Lower lobe of right lung (tissue), 2 donors: Measurements from ENCODE around the gene MYO10. TPM values are rescaled to one million over a fixed set of nuclear protein-coding genes. Genes with fewer than 3 reads are reported as not detected.

ENCODE experiments used
- ATAC-seq, 2 donors: fragments of 200-7000 bp; cut with Tn5 transposase; one replicate each; pipeline ENCODE4 v1.9.1; 2020 to 2022; ENCODE audit warnings: mild to moderate bottlenecking in 2 of 2, moderate library complexity in 2 of 2
- DNase-seq: peaks from one replicate; pipeline ENCODE4 v3.0.0-alpha.2; 2020
- H3K27ac ChIP-seq: fragments of 200-600 bp; one replicate; pipeline ENCODE4 v1.8.0; 2022
- H3K27me3 ChIP-seq: fragments of 200-600 bp; one replicate; pipeline ENCODE4 v1.8.0; 2022; ENCODE audit warnings: low read depth
- H3K36me3 ChIP-seq: fragments of 200-600 bp; one replicate; pipeline ENCODE4 v1.8.0; 2022; ENCODE audit warnings: mild to moderate bottlenecking
- H3K4me1 ChIP-seq: fragments of 200-600 bp; one replicate; pipeline ENCODE4 v1.8.0; 2022
- H3K4me3 ChIP-seq: fragments of 200-600 bp; one replicate; pipeline ENCODE4 v1.8.0; 2022; ENCODE audit warnings: mild to moderate bottlenecking
- H3K9me3 ChIP-seq: fragments of 200-600 bp; one replicate; pipeline ENCODE4 v1.8.0; 2022
- intact Hi-C: fragments of 100-400 bp; cut with DNase I; formaldehyde crosslinking; loops from one replicate; pipeline ENCODE4 v1.11.0; 2022
- total RNA-seq: library from RNA; stranded (reverse); fragmentation: NEBNext Ultra II Directional; extraction: Animal tissue kit (Norgen Biotek cat#: 25700); gene quantifications from one replicate; pipeline ENCODE4 v1.2.1, GENCODE V29; 2021
- TF ChIP-seq, protein P1 (sequence below): fragments of 200-600 bp; IDR thresholded peaks from one replicate; pipeline ENCODE4 v1.8.0; 2022; ENCODE audit warnings: antibody characterized with exemption, mild to moderate bottlenecking
- donor health status: DM: no; HTN: yes; CAD: no; lungs with severe emphysema.

MYO10 gene
- total RNA-seq, 1 donor from 2014 or later = 51.5 TPM

DNA sequence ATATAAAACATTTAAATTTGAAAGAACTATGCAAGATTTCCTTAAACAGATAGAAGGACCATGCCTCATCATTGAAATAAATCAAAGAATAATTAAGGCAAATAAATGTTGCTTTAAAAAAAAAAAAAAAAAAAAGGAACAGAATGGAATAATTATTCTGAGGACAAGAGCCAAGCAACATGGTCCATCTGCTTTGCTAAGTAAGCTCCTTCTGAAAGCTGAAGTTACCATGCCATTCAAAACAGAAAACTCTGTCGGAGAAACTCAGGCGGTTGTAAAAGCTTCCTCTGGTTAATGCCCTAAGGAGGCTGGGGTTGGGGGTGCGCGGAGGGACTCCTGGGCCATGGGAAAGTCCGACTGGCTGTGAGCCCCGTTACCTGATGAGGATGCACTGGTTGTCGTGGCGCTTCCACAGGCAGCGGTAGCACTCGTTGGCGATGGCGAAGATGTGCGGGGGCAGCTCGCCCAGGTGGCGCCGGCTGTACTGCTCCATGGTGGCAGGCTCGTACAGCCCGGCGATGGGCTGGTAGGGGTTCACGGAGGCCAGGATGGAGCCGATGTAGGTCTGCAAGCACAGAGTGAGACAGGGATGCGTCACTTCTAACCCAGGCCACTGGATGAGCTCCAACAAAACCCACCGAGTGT, 141.7 kb downstream of the MYO10 start:
- intact Hi-C loops = loop anchor here (10.0 kb wide), 1 partner anchor 390 kb away; no protein-coding TSS in a partner anchor
- ATAC-seq = no peak

DNA sequence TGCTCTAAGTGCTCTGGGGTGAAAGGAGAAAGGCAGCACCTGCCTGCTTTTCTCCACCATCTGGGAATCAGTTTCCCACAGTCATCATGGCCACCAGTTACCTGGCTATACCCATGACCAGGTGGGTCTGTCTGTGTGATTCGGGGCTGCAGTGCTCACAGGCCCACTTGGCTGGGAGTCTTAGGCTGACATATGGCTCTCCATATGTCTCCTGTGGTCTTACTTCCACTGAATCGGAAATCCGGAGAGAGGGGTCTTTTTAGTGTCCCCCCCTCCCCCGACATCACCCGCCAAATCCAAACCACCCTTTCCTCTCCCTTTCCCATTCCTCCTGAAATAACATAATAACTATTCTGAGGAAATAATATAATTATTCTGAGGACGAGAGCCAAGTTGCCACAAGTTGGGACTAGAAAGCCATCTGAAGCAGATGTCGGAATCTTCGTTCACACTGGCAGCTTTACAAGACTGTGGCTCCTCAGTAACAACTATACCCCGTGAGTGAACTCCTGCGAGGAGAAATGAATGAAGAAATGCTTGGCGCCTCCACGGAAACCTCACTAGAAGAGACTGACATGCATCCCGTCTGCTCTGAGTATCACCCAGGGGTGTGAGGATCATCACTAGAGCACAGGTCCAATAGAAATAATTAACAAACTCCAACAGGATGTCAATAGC, 143.4 kb downstream of the MYO10 start:
- no peak overlapping the region for H3K4me3 ChIP-seq
- intact Hi-C loops = loop anchor here (10.0 kb wide), 1 partner anchor 392 kb away; no protein-coding TSS in a partner anchor
- no peak overlapping the region for H3K27ac ChIP-seq
- no peaks in the 10 kb centered on the region for H3K27me3 ChIP-seq
- ATAC-seq (no peak), DNase-seq (no peak)
- TF ChIP-seq, protein P1, sequence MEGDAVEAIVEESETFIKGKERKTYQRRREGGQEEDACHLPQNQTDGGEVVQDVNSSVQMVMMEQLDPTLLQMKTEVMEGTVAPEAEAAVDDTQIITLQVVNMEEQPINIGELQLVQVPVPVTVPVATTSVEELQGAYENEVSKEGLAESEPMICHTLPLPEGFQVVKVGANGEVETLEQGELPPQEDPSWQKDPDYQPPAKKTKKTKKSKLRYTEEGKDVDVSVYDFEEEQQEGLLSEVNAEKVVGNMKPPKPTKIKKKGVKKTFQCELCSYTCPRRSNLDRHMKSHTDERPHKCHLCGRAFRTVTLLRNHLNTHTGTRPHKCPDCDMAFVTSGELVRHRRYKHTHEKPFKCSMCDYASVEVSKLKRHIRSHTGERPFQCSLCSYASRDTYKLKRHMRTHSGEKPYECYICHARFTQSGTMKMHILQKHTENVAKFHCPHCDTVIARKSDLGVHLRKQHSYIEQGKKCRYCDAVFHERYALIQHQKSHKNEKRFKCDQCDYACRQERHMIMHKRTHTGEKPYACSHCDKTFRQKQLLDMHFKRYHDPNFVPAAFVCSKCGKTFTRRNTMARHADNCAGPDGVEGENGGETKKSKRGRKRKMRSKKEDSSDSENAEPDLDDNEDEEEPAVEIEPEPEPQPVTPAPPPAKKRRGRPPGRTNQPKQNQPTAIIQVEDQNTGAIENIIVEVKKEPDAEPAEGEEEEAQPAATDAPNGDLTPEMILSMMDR = no peak
- H3K9me3 ChIP-seq = no peaks in the 10 kb centered on the region
- peaks cover 4% of the 10 kb centered on the region for H3K36me3 ChIP-seq
- H3K4me1 ChIP-seq = peaks cover 11% of the 10 kb centered on the region

More for the DNA sequence above, 141.7 kb downstream of the MYO10 start:
- TF ChIP-seq, protein P1 = no peak
- Histone ChIP-seq H3K27ac (no peak overlapping the region), H3K9me3 (no peaks in the 10 kb centered on the region), H3K36me3 (no peaks in the 10 kb centered on the region), H3K4me3 (no peak overlapping the region), H3K27me3 (no peaks in the 10 kb centered on the region), H3K4me1 (peaks cover 11% of the 10 kb centered on the region)
- no peak for DNase-seq

DNA sequence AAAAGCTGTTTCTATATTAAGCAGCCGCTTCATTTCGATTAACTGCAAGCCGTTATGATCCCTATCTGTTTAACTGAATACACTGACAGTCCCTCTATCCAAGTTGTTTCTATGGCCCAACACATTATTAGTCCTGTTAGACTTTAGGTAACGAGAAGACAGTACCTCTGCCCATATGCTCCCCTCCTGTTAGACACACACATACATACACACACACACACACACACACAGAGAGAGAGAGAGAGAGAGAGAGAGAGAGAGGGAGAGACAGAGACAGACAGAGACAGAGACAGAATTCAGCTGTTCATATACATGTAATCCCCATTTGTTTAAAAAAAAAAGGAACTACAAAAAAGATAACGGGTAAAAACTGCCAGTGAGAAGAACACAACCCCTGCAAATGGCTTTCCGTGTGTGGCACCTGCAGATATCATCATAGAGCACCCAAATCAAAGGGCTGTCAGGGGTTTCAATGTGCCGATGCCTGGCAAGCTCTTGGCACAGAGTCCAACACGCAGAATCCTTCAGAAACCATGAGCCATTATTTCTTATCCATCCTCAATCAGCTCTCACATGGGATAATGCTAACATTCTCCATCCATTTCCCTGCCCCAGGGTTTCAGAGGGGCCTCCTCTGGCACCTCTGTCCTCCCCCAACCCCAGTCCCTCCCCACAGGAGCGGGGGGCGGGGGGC, 144.0 kb downstream of the MYO10 start:
- no peaks in the 10 kb centered on the region for H3K9me3 ChIP-seq
- intact Hi-C loops = loop anchor here (10.0 kb wide), 1 partner anchor 393 kb away; no protein-coding TSS in a partner anchor
- H3K4me3 ChIP-seq = no peak overlapping the region
- H3K27ac ChIP-seq = no peak overlapping the region
- DNase-seq (no peak), ATAC-seq (no peak)
- peaks cover 11% of the 10 kb centered on the region for H3K4me1 ChIP-seq
- peaks cover 4% of the 10 kb centered on the region for H3K36me3 ChIP-seq
- TF ChIP-seq, protein P1 = no peak
- no peaks in the 10 kb centered on the region for H3K27me3 ChIP-seq

DNA sequence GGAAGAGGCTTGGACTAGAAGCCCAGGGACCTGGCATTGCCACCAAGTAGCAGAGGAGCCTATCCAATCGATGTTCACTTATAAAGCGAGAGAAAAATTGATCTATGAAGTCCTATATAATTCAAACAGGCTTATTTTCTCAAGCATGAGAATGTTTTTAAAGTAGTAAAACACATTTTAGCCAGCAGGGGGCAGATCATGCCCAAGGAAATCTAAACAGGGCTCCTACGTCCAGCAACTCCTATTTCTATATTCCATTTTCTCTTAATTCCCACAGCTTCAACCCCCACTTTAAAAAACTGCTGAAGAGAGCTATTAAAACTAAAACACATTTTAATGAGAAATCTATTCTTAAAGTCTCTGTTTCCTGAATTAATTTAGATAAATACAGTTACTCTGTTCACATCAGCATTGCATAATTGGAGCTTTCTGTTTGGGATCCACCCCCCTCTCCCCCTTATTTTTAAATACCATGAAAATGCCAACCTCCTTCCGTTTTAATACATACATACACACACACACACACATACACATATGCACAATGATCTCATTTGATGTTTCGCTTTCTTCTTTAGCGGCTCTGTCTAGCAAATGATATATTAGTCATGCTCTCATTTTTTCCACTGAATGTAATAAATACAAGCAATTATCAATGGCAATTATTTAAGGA, 144.9 kb downstream of the MYO10 start:
- TF ChIP-seq, protein P1 = peak; percentile 68
- ATAC-seq = peak in 1 of 2 donors; percentile 70
- no peaks in the 10 kb centered on the region for H3K27me3 ChIP-seq
- no peak overlapping the region for H3K4me3 ChIP-seq
- intact Hi-C loops = loop anchor here (10.0 kb wide), 1 partner anchor 394 kb away; no protein-coding TSS in a partner anchor
- H3K27ac ChIP-seq = no peak overlapping the region
- no peaks in the 10 kb centered on the region for H3K9me3 ChIP-seq
- H3K4me1 ChIP-seq = peaks cover 11% of the 10 kb centered on the region
- H3K36me3 ChIP-seq = peaks cover 4% of the 10 kb centered on the region
- no peak for DNase-seq

DNA sequence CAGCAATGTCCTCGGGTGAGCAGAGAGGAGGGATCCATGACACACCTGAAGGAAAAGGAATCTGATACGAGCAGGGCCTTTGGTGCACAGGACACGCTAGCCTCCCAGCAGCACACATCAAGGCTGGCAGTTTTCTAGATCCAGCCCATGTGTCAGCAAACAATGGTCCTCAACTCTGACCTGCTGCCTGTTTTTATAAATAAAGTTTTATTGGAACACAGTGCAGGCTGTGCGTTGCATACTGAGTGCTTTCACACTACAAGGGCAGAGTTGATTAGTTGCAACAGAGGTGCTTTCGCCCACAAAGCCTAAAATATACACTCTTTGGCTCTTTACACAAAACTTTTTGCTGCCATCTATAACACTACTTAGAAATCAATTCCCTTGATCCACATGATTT, 147.1 kb downstream of the MYO10 start:
- H3K36me3 ChIP-seq = peaks cover 4% of the 10 kb centered on the region
- no peak overlapping the region for H3K4me3 ChIP-seq
- H3K27ac ChIP-seq = no peak overlapping the region
- H3K9me3 ChIP-seq = no peaks in the 10 kb centered on the region
- ATAC-seq (no peak), DNase-seq (no peak)
- H3K27me3 ChIP-seq = no peaks in the 10 kb centered on the region
- TF ChIP-seq, protein P1 = no peak
- intact Hi-C loops = no loop called here
- H3K4me1 ChIP-seq = peaks cover 11% of the 10 kb centered on the region
